ENCODE measurements around the gene RBCK1. TPM values are rescaled to one million over a fixed set of nuclear protein-coding genes. Genes with fewer than 3 reads are reported as not detected.
A peak's percentile ranks its signal among the peaks of the same experiment; 100 is the strongest.
"Not testable (repeated sequence)": the region's sequence is repeated elsewhere in the genome, so short reads cannot be mapped to it uniquely, and the experiment has no call there.

Gene RBCK1
- total RNA-seq, 1 donor from 2014 or later = 65.2 TPM

DNA sequence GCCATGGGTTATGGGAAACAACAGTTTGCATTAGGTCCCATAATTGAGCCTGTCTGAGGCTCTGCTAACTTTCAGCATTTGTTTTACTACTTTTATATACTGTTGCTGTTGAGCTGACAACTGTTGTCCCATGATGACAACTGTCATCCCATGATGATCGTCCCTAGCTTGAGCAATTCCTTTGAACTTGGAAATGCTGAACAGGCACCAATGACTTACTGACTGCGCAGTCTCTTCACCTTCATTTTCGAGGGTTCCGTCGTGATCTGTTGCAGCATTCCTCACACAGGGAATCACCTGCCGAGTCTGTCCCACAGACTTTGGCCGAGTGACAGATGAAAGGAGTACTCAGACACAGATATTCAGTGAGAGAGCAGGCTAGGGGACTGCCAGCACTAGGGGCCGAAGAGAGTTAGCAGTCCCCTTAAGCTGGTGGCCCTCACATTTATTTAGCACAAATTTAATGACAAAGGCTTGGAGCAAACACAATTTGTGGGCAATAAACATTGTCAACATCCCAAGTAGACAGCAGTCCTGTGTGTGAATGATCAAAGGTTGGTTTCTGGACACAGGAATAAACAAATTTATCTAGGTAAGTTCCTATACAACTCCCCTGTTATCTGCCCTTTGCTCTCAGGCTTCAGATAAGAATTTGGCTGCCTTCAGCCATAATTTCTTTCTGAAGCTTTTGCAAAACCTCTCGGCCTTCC, 64.2 kb downstream of the RBCK1 start:
- Mint-ChIP-seq H3K9me3 (peaks cover 37% of the 10 kb centered on the region), H3K4me1 (no peaks in the 10 kb centered on the region), H3K27me3 (ENCODE audit: low read depth) (peaks cover 12% of the 10 kb centered on the region), H3K4me3 (peak overlapping the region; percentile 31), H3K36me3 (ENCODE audit: low read depth) (peaks cover 56% of the 10 kb centered on the region), H3K27ac (ENCODE audit: unreplicated experiment) (no peak overlapping the region)
- TF ChIP-seq, protein P1, sequence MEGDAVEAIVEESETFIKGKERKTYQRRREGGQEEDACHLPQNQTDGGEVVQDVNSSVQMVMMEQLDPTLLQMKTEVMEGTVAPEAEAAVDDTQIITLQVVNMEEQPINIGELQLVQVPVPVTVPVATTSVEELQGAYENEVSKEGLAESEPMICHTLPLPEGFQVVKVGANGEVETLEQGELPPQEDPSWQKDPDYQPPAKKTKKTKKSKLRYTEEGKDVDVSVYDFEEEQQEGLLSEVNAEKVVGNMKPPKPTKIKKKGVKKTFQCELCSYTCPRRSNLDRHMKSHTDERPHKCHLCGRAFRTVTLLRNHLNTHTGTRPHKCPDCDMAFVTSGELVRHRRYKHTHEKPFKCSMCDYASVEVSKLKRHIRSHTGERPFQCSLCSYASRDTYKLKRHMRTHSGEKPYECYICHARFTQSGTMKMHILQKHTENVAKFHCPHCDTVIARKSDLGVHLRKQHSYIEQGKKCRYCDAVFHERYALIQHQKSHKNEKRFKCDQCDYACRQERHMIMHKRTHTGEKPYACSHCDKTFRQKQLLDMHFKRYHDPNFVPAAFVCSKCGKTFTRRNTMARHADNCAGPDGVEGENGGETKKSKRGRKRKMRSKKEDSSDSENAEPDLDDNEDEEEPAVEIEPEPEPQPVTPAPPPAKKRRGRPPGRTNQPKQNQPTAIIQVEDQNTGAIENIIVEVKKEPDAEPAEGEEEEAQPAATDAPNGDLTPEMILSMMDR (conservative IDR thresholded peaks at IDR 0.05) = no peak
- DNase-seq (ENCODE audit: low read depth, low spot score) = no peak

DNA sequence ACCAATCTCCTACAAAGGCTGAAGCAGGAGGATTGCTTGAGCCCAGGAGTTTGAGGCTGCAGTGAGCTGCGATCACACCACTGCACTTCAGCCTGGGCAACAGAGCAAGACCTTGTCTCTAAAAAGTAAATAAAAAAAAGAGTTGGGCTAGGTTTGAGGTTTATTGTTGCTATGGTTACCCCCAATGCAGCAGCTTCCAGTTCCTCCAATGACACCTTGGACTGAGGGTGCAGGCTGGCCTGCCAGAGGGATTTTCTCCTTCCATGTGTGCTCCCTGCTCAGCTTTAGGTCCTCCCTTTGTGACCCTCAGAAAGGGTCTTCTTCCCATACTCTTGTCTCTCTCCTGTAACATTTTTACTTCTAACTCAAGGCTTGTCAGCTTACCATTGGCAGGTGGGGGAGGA, 64.8 kb downstream of the RBCK1 start:
- H3K36me3 Mint-ChIP-seq (ENCODE audit: low read depth) = peaks cover 52% of the 10 kb centered on the region
- H3K27me3 Mint-ChIP-seq (ENCODE audit: low read depth) = peaks cover 10% of the 10 kb centered on the region
- DNase-seq (ENCODE audit: low read depth, low spot score) = no peak
- no peaks in the 10 kb centered on the region for H3K4me1 Mint-ChIP-seq
- peaks cover 34% of the 10 kb centered on the region for H3K9me3 Mint-ChIP-seq
- no peak overlapping the region for H3K27ac Mint-ChIP-seq (ENCODE audit: unreplicated experiment)
- TF ChIP-seq, protein P1 (conservative IDR thresholded peaks at IDR 0.05) = no peak
- peak overlapping the region; percentile 31 for H3K4me3 Mint-ChIP-seq

DNA sequence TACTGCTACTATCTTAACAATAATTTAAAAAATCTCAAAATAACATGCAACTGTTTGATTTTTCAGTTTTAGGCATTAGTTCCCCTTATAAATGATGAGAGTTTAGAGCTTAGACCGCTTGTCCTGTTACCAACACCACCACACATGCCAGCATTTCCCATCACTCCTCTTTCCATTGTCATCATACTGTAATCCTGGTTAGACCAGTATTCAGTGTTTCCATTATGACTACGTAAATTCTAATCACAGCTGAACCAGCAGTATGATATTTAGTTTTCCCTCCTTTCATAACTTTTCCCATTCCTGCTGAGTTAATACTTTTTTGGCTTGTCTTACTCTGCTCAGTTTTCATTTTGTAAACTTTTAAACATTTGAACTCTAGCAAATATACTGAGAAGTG, 66.5 kb downstream of the RBCK1 start:
- TF ChIP-seq, protein P1 (conservative IDR thresholded peaks at IDR 0.05) = no peak
- DNase-seq (ENCODE audit: low read depth, low spot score) = no peak
- Mint-ChIP-seq H3K27me3 (ENCODE audit: low read depth) (peaks cover 4% of the 10 kb centered on the region), H3K4me3 (no peak overlapping the region), H3K36me3 (ENCODE audit: low read depth) (peaks cover 44% of the 10 kb centered on the region), H3K9me3 (peaks cover 21% of the 10 kb centered on the region), H3K27ac (ENCODE audit: unreplicated experiment) (no peak overlapping the region), H3K4me1 (no peaks in the 10 kb centered on the region)

DNA sequence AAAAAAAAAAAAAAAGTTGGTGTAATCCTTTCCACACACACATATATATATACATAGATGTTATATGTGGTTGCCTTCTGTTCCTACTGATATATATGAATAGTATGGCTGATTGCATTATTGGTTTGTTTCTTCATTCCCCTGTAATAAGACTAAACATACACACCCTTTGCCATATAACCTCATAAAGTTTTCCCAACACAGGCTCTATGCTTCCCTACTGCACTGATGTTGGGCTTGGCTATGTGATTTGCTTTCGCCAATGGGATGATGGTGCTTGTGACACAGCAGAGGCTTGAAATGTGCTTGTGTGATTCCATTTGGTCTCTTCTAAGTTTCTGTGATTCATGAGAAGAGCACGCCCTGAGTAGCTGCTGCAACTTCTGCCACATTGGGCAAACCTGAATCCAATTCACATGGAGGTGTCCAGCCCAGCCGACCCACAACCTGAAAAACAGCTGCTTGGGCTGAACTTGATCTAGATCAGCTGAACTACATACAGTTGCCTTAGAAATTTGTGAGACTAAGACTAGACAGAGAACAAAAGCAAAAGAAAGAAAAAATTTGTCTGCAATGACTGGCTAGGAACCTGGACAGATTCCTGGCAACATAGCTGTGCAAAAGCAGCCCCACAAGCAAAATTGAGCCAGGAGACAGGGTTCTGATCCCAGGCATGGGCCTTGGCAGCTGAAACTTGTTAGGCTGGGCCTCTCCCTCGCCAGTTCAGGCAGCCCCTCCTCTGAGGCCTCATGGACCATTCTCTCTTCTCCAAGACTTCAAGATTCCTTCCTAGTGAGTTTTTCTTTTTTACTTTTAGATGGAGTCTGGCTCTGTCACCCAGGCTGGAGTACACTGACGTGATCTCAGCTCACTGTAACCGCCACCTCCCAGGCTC, 67.6 kb downstream of the RBCK1 start:
- H3K4me1 Mint-ChIP-seq = no peaks in the 10 kb centered on the region
- DNase-seq (ENCODE audit: low read depth, low spot score) = no peak
- TF ChIP-seq, protein P1 (conservative IDR thresholded peaks at IDR 0.05) = no peak
- H3K9me3 Mint-ChIP-seq = peaks cover 14% of the 10 kb centered on the region
- H3K27ac Mint-ChIP-seq (ENCODE audit: unreplicated experiment) = no peak overlapping the region
- peaks cover 4% of the 10 kb centered on the region for H3K27me3 Mint-ChIP-seq (ENCODE audit: low read depth)
- no peak overlapping the region for H3K4me3 Mint-ChIP-seq
- H3K36me3 Mint-ChIP-seq (ENCODE audit: low read depth) = peaks cover 39% of the 10 kb centered on the region

DNA sequence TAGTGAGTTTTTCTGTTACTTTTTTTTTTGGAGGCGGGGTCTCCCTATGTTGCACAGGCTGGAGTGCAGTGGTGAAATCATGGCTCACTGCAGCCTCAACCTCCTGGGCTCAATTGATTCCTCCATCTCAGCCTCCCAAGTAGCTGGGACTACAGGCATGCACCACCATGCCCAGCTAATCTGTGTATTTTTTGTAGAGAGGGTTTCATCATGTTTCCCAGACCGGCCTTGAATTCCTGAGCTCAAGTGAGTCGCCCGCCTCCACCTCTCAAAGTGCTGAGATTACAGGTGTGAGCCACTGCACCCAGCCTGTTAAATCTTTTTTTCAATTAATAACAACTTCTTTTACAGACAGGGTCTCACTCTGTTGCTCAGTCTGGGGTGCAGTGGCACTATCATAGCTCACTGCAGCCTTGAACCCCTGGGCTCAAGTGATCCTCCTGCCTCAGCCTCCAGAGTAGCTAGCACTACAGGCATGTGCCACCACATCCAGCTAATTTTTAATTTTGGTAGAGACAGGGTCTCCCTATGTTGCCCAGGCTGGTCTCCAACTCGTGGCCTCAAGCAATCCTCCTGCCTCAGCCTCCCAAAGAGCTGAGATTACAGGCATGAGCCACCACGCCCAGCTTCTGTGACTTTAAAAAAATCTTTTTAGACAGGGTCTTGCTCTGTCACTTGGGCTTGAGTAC, 68.6 kb downstream of the RBCK1 start:
- peaks cover 35% of the 10 kb centered on the region for H3K36me3 Mint-ChIP-seq (ENCODE audit: low read depth)
- not testable (repeated sequence) for DNase-seq (ENCODE audit: low read depth, low spot score); H3K9me3 Mint-ChIP-seq; H3K4me1 Mint-ChIP-seq; H3K27me3 Mint-ChIP-seq (ENCODE audit: low read depth); H3K4me3 Mint-ChIP-seq; H3K27ac Mint-ChIP-seq (ENCODE audit: unreplicated experiment)

Measured in neural crest cell (in vitro differentiated cells).